Mucosa of descending colon (tissue), 3 donors: ENCODE results near the gene ZNF275. TPM values are rescaled to one million over a fixed set of nuclear protein-coding genes. Genes with fewer than 3 reads are reported as not detected.
"Not testable (repeated sequence)": the region's sequence is repeated elsewhere in the genome, so short reads cannot be mapped to it uniquely, and the experiment has no call there.

Experiments used
- ATAC-seq: fragments of 200-7000 bp; cut with Tn5 transposase; one replicate; pipeline ENCODE4 v1.9.1; 2020; ENCODE audit warnings: mild to moderate bottlenecking, moderate library complexity
- DNase-seq, 3 donors: peaks; one replicate each; pipeline ENCODE4 v3.0.0-alpha.2; 2020
- H3K36me3 ChIP-seq: fragments of 200-600 bp; one replicate; pipeline ENCODE4 v1.8.0; 2021; ENCODE audit warnings: low read depth, mild to moderate bottlenecking
- H3K4me1 ChIP-seq: fragments of 200-600 bp; one replicate; pipeline ENCODE4 v1.8.0; 2021; ENCODE audit warnings: low read depth, mild to moderate bottlenecking
- H3K4me3 ChIP-seq: fragments of 200-600 bp; one replicate; pipeline ENCODE4 v1.8.0; 2021; ENCODE audit warnings: mild to moderate bottlenecking
- H3K9me3 ChIP-seq: fragments of 200-600 bp; one replicate; pipeline ENCODE4 v1.8.0; 2021; ENCODE audit warnings: mild to moderate bottlenecking
- intact Hi-C, 2 donors: fragments of 100-400 bp; cut with DNase I in 1 of 2; cut with micrococcal nuclease in 1 of 2; formaldehyde crosslinking; loops; one replicate each; pipeline versions ENCODE4 v1.11.0 to v1.11.1; 2022; cut with DNase I, micrococcal nuclease
- total RNA-seq, 3 donors: library from RNA; stranded (reverse); fragmentation: NEBNext Ultra II Directional in 2 of 3; extraction: Animal tissue kit (Norgen Biotek cat#: 25700) in 2 of 3; gene quantifications; one replicate each; pipeline versions ENCODE4 v1.2.1 to v1.2.4, GENCODE V29; 2021 to 2023
- TF ChIP-seq, protein P1 (sequence below): fragments of 200-600 bp; IDR thresholded peaks from one replicate; pipeline ENCODE4 v1.8.0; 2022; ENCODE audit warnings: antibody characterized with exemption, mild to moderate bottlenecking
- donor health status: DM: no; HTN: no; CAD: no; lungs with moderate emphysema.
- donor health status: DM: no; HTN: no; CAD: no.
- donor health status: DM: no; HTN: yes; CAD: no.

The ZNF275 gene
- total RNA-seq, 3 donors from 2014 or later, result 5.2 to 10.0 (median 6.1) TPM

DNA sequence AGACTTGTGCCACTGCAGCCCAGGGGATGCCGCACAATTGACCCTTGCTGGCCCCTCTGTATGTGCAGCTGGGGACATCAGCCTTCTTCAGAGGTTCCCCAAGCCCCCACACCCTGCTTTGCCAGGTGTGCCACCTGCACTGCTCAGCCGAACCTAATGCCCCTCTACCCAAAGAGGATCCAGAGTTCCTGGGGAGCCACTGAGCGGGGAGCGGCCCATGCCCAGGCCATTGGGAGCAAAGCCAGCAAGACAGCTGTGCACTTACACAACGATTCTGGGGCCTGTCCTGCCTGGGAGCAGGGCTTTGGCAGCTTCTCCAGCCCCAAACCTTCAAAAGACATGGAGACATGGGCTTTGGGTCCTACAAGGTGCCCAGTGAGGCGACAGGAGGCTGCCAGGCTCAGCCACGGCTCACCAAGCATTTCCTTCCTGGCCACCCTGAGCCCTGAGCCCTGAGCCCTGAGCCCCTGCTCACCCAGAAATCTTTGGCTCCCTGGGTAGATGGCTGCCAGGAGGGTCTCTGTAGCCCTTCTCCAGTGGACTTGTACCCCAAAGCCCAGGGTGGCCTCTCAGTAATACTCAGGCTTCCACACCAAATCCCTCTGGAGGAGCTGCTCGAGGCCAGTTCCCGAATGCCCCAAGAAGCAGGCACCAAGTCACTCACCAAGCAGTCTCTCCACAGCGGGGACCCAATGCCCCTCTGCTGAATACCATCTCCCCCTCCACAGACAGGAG, 54.2 kb downstream of the ZNF275 start:
- Histone ChIP-seq H3K9me3 (no peaks in the 10 kb centered on the region), H3K4me3 (no peak overlapping the region), H3K4me1 (no peaks in the 10 kb centered on the region), H3K36me3 (no peaks in the 10 kb centered on the region)
- intact Hi-C loops, result no loop called here
- DNase-seq (no peak), ATAC-seq (no peak)
- TF ChIP-seq, protein P1, sequence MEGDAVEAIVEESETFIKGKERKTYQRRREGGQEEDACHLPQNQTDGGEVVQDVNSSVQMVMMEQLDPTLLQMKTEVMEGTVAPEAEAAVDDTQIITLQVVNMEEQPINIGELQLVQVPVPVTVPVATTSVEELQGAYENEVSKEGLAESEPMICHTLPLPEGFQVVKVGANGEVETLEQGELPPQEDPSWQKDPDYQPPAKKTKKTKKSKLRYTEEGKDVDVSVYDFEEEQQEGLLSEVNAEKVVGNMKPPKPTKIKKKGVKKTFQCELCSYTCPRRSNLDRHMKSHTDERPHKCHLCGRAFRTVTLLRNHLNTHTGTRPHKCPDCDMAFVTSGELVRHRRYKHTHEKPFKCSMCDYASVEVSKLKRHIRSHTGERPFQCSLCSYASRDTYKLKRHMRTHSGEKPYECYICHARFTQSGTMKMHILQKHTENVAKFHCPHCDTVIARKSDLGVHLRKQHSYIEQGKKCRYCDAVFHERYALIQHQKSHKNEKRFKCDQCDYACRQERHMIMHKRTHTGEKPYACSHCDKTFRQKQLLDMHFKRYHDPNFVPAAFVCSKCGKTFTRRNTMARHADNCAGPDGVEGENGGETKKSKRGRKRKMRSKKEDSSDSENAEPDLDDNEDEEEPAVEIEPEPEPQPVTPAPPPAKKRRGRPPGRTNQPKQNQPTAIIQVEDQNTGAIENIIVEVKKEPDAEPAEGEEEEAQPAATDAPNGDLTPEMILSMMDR, result no peak

DNA sequence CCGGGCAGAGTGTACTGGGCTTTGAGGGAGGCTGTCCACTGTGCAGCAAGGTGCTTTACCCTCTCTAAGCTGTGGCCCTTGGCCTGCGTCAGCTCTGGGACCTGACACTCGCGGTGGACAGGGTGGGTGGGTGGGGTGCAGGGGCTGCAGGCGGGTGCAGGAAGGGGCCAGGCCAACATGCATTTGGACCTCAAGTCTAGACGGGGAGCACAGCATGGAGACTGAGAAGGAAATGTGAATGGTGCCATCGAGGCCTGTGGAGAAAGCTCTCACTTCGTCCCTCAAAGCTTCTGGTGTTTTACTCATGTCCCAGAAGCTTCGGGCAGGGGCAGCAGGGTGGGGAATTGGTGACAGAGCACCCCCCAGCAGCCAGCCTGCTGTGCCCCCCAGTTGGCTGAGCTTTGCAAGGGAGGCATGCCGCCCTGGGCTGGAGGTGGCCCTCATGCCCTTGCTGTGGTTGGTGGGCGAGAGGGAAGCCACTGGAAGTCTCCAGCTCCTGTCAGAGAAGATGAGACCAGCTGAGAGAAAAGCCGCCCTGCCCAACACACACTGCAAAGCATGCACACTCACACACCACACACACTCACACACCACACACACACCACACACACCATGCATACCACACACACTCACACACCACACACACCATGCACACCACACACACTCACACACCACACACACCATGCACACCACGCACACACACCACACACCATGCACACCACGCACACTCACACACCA, 54.9 kb downstream of the ZNF275 start:
- DNase-seq (no peak), ATAC-seq (no peak)
- no peak overlapping the region for H3K4me3 ChIP-seq
- H3K36me3 ChIP-seq, result no peaks in the 10 kb centered on the region
- no peaks in the 10 kb centered on the region for H3K9me3 ChIP-seq
- intact Hi-C loops, result no loop called here
- no peaks in the 10 kb centered on the region for H3K4me1 ChIP-seq
- TF ChIP-seq, protein P1, result no peak

DNA sequence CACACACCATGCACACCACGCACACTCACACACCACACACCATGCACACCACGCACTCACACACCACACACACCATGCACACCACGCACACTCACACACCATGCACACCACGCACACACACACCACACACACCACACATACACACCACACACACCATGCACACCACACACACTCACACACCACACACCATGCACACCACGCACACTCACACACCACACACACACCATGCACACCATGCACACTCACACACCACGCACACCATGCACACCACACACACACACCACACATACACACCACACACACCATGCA, 55.5 kb downstream of the ZNF275 start:
- H3K36me3 ChIP-seq, ATAC-seq, H3K4me3 ChIP-seq, H3K4me1 ChIP-seq, H3K9me3 ChIP-seq, intact Hi-C loops, DNase-seq: not testable (repeated sequence)

DNA sequence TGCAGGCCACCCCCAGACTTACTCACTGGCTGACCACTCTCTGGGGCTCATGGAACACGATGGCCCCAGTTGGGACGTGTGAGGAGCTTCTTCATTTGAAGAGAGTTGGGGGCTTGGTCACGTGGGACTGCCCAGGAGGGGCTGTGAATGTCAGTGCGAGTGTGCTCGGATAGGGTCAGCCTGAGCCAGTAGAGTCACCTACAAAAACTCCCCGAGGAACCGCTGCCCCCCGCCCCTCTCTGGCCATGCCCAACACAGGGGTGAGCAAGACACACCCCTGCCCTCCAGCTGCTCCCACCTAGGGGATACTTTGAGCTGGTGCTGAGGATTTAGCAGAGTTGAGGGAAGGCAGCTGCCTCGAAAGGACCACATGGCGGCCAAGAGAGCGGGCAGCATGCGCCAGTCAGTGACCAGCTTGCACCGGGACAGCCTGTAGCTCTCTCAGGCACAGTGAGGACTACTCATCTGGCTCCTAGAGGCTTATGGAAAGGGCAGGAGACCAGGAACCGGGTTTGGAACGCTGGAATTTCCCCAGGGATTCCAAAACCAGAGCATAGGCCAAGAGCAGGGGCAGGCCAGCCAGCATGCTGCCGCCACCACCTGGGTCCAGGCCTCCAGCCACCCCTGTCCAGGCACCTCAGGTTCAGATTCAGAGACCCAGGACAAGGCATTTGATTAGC, 58.8 kb downstream of the ZNF275 start:
- Histone ChIP-seq H3K4me1 (no peaks in the 10 kb centered on the region), H3K36me3 (no peaks in the 10 kb centered on the region), H3K4me3 (no peak overlapping the region), H3K9me3 (no peaks in the 10 kb centered on the region)
- no peak for DNase-seq
- ATAC-seq, result no peak
- intact Hi-C loops, result no loop called here
- TF ChIP-seq, protein P1, result no peak

DNA sequence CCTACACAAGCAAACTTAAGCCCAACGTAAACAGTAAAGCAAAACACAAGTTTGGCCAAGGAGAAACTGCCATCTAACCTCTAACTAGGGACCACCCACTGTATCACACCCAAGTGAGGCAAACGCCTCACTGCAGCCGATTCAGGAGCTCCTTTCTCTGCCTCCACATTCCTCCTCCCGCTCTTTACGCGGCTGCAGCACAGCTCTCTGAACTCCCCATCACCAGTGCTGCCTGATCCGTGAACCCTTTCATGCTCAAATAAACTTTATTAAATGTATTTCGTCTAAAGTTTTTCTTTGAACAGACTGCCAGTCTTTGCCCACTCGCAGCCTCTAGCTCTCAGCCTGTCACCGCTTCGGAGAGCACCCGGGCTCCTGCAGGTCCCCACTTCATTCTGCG, 60.7 kb downstream of the ZNF275 start:
- Histone ChIP-seq H3K4me3 (no peak overlapping the region), H3K4me1 (no peaks in the 10 kb centered on the region), H3K9me3 (no peaks in the 10 kb centered on the region), H3K36me3 (no peaks in the 10 kb centered on the region)
- TF ChIP-seq, protein P1, result no peak
- ATAC-seq, result no peak
- no peak for DNase-seq
- intact Hi-C loops, result no loop called here
